A549 (cell line): ENCODE measurements around the gene TPM2.

Experiments
- CTCF ChIP-seq: fragments of >200 bp; sonication (Bioruptor Twin); formaldehyde crosslinking; IDR thresholded peaks from 3 replicates; pipeline ENCODE4 v1.5.1; 2016
- MAFK ChIP-seq: fragments of 450-650 bp; IDR thresholded peaks from 2 replicates; pipeline ENCODE4 v1.6.1; 2014; ENCODE audit not compliant: partially characterized antibody
- MAX ChIP-seq: IDR thresholded peaks from 2 replicates; pipeline ENCODE4 v1.6.1; 2012
- POLR2A ChIP-seq: IDR thresholded peaks from 2 replicates; pipeline ENCODE4 v1.6.1; 2012; ENCODE audit warnings: mild to moderate bottlenecking, low read length

DNA sequence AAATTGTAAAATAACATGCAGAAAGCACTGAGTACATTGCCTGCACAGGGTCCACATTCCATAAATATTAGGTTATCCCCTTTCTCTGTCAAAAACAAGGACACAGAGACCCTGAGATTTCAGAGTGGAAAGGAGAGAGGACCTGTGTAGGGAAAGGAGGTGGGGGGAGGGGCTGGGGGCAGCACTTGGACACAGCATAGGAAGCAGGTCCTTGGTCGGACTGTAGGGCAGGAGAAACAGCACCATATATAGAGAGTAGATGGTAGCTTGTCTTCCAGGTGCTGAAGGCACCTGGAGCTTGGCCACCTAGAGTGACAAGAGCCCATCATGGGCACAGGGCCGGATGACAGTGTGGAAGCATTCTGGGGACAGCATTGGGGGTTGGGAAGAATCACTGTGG lies 2.4 kb downstream of the TPM2 start:
- TF ChIP-seq MAFK (no peak), POLR2A (no peak), CTCF (no peak), MAX (no peak)
